ENCODE results near the gene EGFR.

EGFR gene

DNA sequence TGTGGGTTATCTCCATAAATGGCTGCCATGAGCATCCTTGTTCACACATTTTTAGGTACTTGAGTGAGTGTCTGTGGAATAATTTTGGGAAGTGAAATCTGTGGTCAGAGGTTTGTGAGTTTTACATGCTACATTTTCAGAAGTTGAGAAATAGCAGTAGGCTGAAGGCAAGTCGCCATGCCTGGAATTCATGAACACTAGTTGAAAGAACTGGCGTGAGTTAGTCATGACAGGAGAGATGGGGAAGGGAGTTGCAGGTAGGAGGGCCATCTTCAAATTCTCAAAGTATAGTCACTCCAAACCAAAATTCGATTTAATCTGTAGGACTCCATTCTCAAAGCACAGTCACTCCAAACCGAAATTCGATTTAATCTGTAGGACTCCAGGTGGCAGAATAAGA, 89.6 kb downstream of the EGFR start:
- no peak for DNase-seq

DNA sequence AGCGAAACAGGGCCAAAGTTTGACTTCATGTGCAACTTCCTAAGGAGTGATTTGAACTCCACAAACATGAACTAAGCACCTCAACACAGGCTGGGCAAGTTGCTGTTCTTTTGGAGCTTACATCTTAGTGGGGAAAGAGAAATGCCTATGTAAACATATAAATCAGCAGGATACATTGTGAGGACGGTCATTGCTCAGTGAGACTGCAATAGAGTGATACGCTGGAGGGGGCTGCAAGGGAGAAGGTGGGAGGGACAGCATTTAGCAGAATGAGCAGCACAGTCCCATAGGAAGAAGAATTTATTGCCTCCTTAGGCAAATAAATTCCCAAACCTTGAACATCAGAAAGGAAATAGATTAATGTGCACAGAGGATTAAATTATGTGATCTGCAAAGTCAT, 90.0 kb downstream of the EGFR start:
- no peak for DNase-seq

DNA sequence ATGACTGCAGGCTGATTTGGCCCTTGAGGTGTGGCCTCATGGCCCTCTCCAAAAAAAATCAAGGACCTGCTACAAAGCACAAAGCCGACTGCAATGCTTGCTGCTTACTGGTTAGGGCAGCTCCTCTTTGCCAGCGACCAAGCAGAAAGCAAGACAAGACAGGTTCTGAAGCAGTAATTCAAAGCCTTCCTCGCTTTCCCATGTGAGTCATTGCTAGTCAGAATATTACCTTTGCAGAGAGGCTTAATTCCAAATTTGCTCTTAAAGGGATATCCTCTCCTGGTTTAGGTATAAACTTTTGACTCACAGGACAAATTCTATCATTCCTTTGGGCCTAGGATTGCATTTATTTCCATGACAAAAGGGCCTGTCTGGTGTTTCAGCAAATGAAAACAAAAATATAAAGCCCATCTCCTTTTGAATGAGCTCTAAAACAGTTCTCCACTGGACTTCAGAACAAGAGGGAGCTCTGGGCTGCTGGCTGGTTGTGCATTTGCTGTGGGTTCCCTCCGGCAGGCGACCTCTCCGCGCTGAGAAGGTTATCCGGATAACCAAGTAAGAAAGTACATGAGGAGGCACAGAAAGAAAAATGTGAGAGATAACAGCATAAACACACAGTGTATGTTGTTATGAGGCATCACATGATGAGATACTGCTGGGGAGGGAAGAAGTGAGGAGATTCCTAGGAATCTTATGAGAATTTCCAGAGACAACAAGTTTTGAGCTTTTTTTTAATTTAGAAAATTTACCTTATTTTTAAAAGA, 90.8 kb downstream of the EGFR start:
- no peak for DNase-seq

DNA sequence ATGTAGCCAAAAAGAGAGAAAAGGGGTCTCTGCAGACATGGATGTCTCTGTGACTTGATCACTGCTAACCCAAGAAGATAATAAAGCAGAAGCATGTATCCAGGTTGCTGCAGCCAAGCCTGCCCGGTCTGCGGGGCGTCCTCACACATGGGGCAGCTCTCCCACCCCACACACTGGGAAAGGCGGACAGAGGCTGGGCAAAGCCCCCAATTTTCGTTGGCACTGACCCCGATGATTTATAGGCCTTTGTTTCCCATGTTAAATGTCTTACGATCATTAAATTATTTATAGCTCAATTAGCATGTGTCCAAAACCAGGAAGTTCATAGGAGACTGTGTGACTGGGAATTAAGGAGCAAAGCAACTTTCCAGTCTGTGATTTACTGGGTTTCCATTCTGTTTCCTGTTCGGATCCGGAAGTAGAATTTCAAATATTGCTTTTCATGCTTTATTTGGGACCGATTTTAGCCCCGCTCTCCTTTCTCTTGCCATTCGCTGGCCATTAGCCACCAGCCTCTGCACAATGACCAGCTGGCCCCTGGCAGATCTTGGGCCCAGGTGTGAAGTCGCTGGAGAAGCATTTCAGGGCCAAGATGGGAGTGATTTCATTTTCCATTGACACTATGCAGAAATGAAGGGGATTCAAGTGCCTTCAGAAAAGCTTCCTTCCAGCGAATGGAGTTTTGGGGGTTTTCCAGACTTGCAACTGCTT, 91.6 kb downstream of the EGFR start:
- no peak for DNase-seq

DNA sequence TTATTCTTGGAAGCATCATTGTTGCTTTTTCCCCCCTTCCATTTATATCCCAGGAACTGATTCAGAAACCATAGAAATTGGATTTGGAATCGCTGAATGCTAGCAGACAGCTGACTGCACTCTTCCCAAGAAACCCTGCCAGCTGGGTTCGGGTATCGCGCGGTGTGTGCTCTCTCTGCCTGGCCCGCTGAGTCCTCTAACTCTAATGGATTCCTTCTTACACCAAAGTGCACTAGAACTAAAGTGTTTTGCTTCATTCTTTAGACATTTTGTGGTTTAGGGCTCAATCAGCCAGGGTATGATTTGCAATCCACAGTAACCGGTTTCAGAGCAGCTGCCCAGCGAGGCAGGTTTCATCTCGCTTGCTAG, 92.2 kb downstream of the EGFR start:
- peak; percentile 38 for DNase-seq

DNA sequence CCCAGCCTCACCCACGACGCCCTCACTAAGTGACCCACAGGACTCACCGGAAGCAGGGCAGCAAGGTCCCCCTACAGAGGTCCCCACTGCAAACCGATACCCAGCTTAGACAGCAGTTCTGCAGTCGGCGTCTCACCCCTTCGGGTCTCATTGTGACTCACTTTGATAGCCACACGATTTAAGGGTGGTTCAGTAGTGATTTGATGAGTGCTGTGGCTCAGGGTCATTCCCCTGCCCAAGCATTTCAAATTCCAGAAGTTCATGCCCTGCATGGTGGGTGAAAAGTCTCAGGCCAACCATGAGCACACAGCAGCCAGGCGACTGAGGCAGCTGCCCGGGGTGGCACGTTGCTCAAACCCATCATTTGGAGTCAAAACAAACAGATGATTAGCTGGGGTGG, 93.2 kb downstream of the EGFR start:
- no peak for DNase-seq

DNA sequence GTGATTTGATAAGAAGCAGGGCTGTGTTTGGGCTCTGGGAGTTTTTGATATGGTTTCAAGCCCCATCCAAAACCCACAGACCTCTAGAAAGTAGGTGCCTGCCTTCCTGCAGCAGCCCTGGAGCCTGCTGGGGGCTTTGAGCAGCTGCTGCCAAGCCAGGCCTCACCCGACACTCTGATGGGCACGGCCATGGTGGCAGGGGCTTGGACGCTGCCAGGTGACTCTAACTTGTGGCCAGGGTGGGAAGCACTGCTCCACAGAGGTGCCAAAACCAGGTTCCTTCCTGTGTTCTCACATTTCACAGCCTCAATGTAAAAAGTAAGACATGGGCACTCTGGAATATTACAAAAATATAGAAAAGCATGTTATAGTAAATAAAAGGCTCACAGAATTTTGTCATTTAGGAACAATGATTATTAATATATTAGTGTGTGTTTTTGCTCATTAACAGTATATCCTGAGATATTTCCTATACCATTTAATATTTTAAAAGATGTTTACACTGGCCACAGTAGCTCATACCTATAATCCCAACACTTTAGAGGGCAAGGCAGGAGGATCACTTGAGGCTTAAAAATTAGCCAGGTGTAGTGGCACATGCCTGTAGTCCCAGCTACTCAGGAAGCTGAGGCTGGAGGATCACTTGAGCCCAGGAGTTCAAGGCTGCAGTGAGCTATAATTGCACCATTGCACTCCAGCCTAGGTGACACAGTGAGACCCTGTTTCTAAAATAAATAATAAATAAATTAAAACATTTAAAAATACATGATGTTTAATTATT, 95.1 kb downstream of the EGFR start:
- no peak for DNase-seq

DNA sequence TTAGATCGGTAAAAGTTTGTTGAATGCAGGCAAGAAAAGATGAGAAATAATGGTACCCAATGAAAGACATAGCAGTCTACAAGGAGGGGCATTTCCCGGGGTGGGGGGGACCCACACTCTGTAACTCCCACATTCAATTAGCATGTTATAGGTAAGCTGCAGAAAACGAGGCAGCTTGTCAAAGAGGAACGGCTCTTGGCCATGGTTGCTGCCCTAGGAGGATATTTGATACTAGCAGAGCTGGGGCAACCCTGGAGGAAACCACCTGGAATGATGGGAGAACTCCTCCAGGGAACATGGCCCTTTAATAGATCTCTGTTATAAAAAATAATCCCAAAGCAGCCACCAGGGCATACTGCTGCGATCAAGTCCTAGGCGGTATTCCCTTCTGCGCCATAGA, 98.5 kb downstream of the EGFR start:
- peak; percentile 77 for DNase-seq

DNA sequence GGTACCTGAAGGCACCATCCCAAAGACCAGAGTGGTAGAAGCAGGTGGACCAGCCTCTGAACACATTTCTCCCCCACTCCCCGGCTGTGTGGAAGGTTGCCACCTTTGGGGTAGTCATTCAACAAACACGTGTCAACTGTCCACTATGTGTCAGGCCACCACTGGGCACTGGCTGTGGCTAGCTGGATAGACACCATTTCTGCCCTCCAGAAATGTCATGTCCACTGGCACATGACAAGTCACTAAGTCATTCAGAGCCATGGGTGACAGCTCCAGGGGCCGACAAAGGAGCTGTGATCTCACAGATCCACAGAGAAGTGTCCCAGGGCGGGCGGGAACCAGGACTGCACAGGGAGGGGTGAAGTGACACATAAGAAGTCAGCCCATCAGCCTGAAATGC, 99.6 kb downstream of the EGFR start:
- no peak for DNase-seq

DNA sequence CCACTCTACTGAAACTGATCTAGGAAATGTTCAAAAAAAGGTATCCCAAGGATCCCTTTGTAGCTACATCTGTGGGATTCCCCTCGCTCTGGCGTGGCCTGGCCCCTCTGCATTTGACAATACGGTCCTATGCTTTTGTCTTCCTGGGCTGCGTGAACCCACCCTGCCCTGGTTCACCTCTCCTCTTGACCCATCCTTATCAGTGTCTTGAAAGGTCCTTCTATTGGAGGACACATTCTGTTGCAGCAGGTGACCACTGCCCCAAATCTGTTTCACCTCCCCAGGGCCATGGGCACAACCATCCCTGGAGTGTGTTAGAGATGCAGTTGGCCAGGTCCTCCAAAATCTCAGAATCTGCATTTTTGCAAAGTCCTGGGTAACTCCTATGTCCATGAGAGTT, 100.8 kb downstream of the EGFR start:
- no peak for DNase-seq

DNA sequence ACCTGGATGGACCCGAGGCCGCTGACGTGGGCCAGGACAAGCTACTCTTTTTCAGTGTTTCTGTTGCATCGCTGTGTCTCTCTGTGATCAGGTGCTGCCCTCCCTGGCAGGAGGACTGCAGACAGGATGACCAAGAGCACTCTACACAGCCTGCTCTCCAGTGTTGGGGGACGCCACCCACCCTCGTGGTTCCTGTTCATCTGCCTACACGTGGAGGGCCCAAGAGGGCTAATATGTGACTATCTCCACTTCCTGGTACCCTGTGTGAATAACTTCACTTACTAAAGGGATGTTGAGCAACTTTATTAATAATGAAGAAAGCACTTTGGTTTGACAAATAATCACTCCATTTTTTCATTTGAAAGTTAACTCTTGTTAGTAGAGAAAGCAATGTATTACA, 101.3 kb downstream of the EGFR start:
- no peak for DNase-seq

DNA sequence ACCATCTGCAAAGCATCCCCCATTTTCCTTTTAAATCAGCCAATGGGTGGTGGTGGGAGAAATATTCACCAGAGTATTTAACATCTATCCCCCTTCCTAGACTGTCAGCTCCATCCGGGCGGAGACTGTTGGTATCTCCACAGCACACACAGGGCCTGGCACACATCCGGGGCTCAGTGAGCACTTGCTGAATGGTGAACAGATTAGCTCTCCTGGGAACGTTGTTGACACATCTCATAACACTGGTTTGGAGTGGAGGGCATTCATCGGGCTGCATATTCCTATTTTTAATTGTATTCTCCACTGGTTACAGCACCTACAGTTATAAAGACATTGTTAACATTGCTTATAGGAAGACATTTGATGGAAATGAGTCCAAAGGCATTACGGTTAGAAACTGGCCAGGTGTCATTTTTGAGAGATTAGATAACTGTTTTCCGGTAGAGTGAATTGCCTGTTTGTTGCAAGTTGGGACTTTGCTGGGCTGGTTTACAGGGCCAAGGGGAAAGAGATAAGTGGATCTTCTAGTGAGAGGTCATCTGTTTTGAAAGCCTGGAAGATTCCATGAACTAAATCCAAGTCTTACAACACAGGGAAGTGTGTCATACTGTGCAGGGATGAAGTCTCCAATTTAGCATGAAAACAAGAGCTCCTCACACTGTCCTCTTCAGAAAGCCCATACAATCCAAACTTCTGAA, 101.8 kb downstream of the EGFR start:
- DNase-seq: no peak

DNA sequence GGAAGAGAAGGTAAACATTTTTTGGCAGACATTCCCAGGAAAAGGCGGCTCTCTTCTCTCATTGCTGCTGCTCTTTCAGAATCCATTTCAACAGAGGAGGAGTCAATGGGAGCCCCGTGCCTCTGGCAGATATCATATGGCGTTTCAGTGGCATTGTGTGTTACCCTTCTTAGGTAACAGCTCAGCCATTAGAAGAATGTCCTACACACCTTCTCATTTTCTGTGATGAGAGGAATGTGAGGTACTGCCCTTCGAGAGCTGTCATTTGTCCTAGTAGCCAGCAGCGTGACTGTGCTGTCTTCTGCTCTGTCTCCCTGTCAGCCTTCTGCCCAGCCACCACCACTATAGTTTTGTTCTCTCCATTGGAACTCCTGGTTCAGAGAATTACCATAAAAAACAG, 102.4 kb downstream of the EGFR start:
- DNase-seq: no peak

DNA sequence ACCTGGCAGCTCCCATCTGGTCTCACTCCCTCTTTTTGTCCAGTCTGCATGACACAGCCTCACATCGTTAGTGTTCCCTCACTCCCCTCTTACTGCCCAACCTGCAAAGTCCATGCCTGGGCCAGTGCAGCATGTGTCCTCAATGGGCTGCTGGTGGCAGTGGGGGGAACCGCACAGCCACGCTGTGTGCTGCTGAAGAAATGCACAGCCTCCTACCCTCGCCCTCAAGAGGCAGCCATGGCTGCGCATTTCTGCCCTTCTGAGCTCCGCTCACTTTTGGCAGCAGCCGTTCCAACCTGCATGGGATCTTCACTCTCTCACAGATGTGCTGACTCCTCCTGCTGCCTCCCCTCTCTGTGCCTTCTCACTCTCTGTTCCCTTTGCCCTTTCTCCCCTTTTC, 103.4 kb downstream of the EGFR start:
- DNase-seq: no peak

DNA sequence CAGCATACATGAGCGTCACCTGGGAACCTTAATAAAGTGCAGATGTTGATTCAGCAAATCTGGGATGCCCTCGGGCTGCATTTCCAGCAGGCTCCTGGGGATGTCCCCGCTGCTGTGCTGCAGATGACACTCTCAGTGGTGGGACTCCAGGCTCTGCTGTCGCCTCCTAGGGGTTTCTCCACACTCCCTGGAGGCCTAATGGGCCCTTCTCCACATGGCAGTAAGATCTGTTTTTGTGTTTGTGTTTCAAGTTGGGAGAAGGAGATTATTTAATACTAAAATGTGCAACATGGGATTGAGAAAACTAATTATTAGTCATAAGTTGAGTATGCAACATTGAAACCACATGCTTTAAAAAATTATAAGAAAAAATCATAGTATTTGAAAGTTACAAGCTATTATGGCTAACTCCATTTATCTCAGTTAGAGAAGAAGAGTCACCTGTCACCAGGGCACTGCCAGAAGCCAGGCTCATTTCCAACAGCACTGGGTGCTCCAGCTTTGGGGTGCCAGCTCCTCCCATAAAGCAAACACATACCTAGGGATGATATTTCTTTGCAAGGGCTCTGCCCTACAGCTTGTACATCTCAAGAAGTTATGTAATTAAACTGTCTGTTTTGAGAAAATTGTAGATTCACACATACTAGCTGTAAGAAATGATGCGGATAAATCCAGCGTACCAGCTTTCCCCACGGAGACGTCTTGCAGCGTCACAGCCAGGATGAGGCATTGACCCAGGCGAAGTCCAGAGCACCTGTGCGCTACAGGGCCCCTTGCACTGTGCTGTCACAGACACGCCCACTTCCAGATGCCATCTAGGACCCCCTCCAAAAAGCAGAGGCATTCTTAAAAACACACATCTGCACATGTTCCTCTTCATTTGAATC, 106.4 kb downstream of the EGFR start:
- no peak for DNase-seq

DNA sequence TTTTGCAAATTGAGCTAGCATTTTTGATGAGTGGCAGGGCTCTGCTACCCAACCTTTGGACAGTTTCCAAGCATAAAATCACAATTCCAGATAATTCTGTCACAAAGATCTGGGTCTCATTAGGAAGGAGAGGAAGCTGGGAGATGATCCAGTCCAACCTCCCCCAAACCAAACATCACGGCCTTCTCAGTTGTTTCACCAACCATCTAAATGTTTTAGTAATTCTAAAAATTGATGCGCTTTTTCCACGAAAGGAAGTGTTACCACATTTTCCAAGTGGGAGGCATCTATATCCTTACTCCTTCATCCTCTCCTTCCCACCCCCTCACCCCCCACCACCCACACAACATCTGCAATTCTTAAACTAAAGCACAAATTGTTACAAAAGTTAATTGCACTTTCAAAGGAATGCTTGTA, 108.3 kb downstream of the EGFR start:
- DNase-seq: no peak

DNA sequence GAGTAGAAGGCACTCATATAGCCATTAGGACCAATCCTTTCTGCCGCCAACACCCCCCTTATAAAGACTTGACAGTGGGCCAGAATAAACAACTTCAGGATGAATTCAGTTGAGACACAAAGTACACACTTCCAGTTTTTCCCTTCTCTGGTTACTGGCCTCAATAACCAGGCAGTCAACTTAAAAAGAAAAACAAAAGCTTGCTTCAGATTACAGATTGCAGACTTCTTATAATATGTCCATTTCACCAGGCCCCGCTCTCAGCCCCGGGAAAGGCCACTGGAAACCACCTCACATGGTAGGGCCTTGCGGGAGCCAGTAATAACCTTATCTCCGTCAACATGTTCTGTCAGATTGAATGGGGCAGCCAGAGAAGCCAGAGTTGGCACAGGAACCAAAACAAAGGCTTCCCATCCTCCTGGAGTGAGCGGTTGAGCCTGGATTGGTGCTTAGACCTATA, 108.8 kb downstream of the EGFR start:
- no peak for DNase-seq

DNA sequence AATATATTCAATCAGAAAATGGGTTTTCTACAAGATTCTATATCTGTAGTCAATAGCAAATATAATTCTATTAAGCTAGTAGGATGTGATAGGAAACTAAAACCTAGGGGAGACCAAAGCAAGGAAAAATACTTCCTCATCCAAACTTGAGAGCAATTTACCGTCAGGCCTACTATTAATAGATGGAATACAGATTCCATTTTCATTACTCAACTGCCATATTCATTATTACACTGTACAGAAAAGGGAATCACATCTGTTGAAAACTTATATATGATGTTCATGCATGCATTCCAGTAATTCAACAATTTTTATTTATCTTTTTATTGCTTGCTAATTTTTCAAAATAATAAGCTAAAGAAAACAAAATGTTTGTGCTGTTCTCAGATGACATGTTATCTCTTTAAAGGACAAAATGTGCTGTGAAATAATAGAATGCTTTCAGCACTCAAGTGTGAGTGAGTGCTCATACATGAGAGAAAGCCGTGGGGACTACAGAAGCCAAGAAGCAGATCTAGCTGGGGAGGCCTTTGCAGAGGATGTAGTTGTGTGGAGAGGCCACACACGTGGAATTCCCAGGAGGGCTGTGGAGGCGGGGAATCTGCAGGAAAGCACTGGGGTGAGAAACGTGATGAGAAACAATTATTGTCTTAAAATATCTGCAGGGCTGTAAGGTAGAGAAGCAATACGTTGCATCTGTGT, 110.0 kb downstream of the EGFR start:
- peak; percentile 52 for DNase-seq

DNA sequence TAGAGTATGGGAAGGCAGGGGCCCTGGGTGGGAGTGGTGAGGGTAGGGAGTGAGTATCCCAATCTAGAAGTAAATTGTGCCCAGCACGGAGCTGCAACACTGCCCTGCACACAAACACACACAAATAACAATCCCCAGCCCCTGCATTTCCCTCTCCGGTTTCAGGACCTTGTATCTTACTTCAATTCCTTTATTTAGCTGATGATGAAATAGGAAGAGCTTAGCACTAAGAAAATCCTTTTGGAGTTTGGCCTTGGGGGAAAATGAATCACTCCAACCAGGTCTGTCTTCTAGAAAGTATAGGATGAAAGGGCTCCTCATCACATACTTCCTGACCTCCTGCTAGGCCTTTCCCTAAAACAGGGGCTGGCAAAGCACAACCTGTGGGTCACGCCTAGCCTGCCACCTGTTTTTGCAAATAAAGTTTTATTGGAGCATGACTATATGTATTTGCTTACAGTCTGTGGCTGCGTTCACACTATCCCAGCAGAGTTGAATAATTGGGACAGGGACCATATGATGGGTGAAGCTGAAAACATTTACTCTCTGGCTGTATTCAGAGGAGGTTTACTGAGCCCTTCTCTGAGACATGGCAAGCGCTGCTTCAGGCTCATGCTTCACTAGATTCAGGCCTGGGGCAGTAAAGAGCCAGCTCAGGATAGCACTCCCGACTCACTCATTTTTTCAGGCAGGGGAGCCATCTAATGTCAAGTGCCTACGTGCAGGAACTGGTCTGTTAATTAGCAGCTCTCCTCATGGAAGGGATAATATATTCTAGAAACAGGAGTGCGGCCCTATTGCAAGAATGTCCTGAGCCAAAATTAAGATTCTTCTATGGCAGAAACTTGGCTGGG, 111.0 kb downstream of the EGFR start:
- DNase-seq: no peak

DNA sequence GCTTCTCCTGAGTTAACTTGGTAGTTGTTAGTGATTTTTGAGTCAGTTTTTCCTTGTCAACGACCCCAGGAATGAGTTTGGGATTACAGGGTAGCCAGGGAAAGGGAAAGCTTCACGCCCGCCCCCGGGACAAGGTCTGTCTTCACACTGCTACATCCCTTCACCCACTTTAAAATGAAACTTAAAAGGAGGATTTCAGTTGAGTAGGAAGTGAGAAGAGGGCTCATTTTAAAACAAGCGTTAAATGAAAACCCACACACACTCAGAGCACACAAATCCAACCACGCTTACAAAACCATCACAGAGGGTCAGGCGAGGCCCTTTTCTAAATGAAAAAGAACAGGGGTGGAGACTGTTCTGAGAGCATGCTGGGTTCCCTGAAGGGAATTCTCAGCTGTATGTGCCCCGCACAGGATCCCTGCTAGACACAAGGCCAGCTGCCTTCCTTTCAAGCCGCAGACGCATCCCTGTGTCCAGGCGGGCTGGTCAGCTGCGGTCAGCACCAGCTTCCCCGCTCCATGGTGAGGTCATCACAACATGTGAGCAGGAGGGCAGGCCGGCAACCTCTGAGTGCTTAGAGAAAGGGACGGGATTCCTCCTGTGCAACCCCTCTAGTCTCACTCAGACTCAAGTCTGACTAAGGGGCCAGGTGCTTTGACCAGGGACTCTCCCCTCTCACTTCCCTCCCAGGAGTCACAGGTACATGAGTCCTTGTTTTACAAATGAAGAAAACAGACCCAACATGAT, 111.8 kb downstream of the EGFR start:
- DNase-seq: no peak
